Tibial artery (tissue), 4 donors: ENCODE measurements around the gene ATP1A3.
"Not testable (repeated sequence)": the region's sequence is repeated elsewhere in the genome, so short reads cannot be mapped to it uniquely, and the experiment has no call there.

Experiments
- DNase-seq, 2 donors: peaks; one replicate each; pipeline ENCODE4 v3.0.0-alpha.2; 2019
- H3K27ac ChIP-seq, 2 donors: fragments of 200-600 bp; sonication (generic) in 1 of 2; 1 replicate in 1 of 2; 2 replicates in 1 of 2; pipeline ENCODE4 v1.5.1; 2018 to 2019; ENCODE audit warnings: mild to moderate bottlenecking in 1 of 2
- H3K27me3 ChIP-seq, 2 donors: fragments of 200-600 bp; sonication (generic) in 1 of 2; one replicate each; pipeline versions ENCODE4 v1.5.1 to v1.6.0; 2016 to 2019
- H3K36me3 ChIP-seq, 3 donors: fragments of 200-600 bp; sonication (generic) in 2 of 3; one replicate each; pipeline ENCODE4 v1.5.1; 2016 to 2019; ENCODE audit warnings: mild to moderate bottlenecking in 2 of 3
- H3K4me1 ChIP-seq, 4 donors: fragments of 200-600 bp; sonication (generic) in 2 of 4; 1 replicate in 3 of 4; 2 replicates in 1 of 4; pipeline ENCODE4 v1.5.1; 2016 to 2019
- H3K4me3 ChIP-seq, 2 donors: fragments of 200-600 bp; sonication (generic) in 1 of 2; 1 replicate in 1 of 2; 2 replicates in 1 of 2; pipeline ENCODE4 v1.5.1; 2018 to 2019; ENCODE audit warnings: mild to moderate bottlenecking in 2 of 2
- H3K9me3 ChIP-seq, 3 donors: fragments of 200-600 bp; sonication (generic) in 1 of 3; one replicate each; pipeline ENCODE4 v1.5.1; 2016 to 2019
- intact Hi-C: fragments of 100-400 bp; cut with DNase I; formaldehyde crosslinking; loops from one replicate; pipeline ENCODE4 v1.15.0; 2023; ENCODE audit warnings: low total_unique reads
- TF ChIP-seq, protein P1 (sequence below), 2 experiments: fragments of 200-600 bp in 1 of 2; fragments of 450-650 bp in 1 of 2; IDR thresholded peaks; one replicate each; pipeline ENCODE4 v1.5.1; 2017 to 2019; ENCODE audit warnings: antibody characterized with exemption in 2 of 2, mild to moderate bottlenecking in 1 of 2, moderate library complexity in 1 of 2

ATP1A3 gene

DNA sequence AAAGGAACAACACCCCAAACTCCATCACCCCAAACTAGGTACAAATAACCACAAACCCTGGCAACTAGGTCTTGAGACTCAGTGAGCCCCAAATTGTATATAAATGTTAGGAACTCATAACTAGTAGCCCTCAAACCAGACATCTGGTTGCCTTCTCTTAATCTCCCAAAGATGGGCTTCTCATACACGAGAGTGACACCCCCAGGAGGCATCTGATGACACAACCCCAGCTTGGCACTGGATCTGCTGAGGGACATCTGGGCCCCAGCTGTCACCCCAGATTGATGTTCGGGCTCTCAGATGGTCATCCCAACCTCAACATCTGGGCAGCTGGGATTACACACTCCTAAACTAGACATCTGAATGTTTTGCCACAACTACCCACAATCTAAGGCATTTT, 49.7 kb downstream of the ATP1A3 start:
- peaks cover 7 to 61% of the 10 kb centered on the region in 2 donors for H3K27me3 ChIP-seq
- peaks cover 0 to 19% (median 16%) of the 10 kb centered on the region in 4 donors for H3K4me1 ChIP-seq
- H3K4me3 ChIP-seq: no peak overlapping the region
- no peak for DNase-seq
- H3K27ac ChIP-seq: no peak overlapping the region
- intact Hi-C loops: no loop called here
- H3K9me3 ChIP-seq: no peaks in the 10 kb centered on the region
- H3K36me3 ChIP-seq: peaks cover 0 to 6% (median 0%) of the 10 kb centered on the region in 3 donors
- TF ChIP-seq, protein P1, sequence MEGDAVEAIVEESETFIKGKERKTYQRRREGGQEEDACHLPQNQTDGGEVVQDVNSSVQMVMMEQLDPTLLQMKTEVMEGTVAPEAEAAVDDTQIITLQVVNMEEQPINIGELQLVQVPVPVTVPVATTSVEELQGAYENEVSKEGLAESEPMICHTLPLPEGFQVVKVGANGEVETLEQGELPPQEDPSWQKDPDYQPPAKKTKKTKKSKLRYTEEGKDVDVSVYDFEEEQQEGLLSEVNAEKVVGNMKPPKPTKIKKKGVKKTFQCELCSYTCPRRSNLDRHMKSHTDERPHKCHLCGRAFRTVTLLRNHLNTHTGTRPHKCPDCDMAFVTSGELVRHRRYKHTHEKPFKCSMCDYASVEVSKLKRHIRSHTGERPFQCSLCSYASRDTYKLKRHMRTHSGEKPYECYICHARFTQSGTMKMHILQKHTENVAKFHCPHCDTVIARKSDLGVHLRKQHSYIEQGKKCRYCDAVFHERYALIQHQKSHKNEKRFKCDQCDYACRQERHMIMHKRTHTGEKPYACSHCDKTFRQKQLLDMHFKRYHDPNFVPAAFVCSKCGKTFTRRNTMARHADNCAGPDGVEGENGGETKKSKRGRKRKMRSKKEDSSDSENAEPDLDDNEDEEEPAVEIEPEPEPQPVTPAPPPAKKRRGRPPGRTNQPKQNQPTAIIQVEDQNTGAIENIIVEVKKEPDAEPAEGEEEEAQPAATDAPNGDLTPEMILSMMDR (IDR thresholded peaks at IDR 0.05): no peak

DNA sequence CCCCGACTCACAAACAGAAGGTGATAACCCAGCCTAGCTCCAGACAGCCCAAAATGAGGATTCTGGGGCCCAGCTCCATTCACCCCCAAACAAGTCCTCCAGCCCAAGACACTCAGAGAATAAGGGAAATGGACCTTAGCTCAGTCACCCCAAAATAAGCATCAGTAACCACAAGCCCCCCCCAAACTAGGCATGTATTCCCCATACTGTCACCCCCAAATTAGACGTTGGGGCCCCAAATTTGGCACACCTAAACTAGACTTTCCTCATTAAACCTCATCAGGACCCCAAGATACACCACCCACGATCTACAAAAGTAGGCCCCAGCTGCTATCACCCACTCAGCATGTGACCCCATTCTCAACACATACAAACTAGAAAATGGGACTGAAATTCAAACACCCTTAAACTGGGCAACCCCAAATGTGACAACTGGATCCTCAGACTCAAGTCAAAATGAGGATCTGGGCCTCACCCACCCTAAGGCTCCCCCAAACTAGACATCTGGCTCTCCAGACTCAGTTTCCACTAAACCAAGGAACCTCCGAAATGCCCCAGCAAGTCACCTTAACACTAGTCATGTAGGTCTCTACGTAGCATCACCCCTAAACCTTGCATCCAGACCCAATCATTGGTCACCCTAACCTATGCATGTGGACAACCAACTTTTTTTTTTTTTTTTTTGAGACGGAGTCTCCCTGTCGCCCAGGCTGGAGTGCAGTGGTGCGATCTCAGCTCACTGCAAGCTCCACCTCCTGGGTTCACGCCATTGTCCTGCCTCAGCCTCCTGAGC, 52.4 kb downstream of the ATP1A3 start:
- H3K9me3 ChIP-seq: no peaks in the 10 kb centered on the region
- intact Hi-C loops: no loop called here
- H3K36me3 ChIP-seq: peaks cover 0 to 6% (median 0%) of the 10 kb centered on the region in 3 donors
- no peak for DNase-seq
- peaks cover 7 to 77% of the 10 kb centered on the region in 2 donors for H3K27me3 ChIP-seq
- TF ChIP-seq, protein P1 (IDR thresholded peaks at IDR 0.05): no peak
- no peak overlapping the region for H3K27ac ChIP-seq
- H3K4me3 ChIP-seq: no peak overlapping the region
- H3K4me1 ChIP-seq: peaks cover 0 to 19% (median 16%) of the 10 kb centered on the region in 4 donors

DNA sequence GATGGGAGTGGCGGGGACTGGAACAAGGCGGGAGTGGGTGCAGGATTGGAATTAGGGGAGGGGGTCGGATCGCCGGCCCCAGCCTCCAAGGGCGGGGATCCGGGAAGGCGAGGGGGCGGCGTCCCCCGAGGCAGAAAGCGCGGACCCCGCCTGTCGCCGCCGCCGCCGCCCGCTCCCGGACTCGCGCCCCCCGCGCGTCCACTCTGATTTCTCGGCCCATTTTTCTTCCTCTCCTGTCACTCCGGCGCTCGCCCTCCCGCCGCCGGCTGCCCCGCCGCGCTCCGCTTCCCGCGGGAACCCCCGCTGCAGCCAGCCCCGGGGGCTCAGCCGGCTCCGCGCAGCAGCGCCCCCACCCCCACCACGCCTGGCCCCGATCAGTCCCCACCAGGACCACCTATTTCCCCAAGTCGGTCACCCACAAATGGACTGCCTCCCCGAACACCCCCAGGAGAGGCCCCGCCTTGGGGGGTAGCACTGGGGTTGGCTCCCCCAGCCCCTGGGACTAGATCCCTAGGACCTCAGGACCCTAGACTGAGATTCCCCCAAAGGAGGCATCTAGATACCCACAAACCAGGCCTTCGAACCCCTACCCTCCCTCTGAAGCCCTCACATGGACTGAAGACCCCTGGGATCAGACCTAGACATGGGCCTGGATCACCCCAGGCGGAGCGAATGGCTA, 53.2 kb downstream of the ATP1A3 start:
- H3K27ac ChIP-seq: no peak overlapping the region
- DNase-seq: no peak
- intact Hi-C loops: no loop called here
- H3K4me3 ChIP-seq: peak overlapping the region; percentile 14 to 40
- H3K4me1 ChIP-seq: peaks cover 0 to 19% (median 16%) of the 10 kb centered on the region in 4 donors
- H3K27me3 ChIP-seq: peaks cover 7 to 78% of the 10 kb centered on the region in 2 donors
- H3K9me3 ChIP-seq: no peaks in the 10 kb centered on the region
- peaks cover 0 to 6% (median 0%) of the 10 kb centered on the region in 3 donors for H3K36me3 ChIP-seq
- TF ChIP-seq, protein P1 (IDR thresholded peaks at IDR 0.05): no peak

DNA sequence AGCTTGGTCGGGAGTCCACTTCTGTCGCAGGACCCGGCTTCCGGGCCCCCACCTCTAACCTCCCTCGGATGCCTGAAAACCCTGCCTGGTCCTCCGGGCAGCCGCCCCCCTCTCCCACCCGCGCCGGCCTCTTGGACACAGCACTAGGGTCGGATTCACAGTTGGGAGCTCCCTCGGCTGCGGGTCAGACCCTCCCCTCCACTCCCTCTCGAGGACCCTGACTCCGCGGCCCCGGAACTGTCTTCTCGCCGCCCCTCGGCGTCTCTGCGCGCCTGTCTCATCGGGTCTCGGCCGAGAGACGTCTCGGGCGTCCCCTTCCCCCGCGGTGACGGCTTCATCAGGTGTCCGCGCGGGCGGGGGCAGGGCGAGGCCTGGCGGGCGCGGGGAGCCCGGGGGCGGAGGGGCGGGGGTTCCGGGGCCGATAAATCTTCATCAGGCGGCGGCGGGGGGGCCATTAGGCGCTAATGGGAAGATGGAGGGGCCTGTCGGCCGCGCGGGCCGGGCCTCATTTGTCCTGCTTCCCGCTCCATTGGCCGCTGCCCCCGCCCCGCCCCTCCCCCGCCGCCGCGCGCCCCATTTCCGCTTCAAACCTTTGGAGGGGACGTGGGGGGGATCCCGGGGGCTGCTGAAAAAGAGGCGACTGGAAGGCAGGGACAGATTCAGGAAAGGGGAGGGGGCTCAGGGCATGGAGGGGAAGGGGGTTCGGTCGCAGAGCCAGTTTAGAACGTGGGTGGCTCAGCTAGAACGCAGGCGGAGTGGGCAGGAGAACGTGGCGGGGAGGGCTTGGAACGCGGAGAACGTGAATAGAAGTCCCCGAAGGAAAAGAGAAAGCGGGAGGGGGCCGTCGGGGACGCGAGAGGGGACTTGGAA, 53.9 kb downstream of the ATP1A3 start:
- TF ChIP-seq, protein P1 (IDR thresholded peaks at IDR 0.05): no peak
- H3K4me1 ChIP-seq: peaks cover 0 to 19% (median 16%) of the 10 kb centered on the region in 4 donors
- H3K36me3 ChIP-seq: no peaks in the 10 kb centered on the region
- DNase-seq: no peak
- intact Hi-C loops: no loop called here
- no peaks in the 10 kb centered on the region for H3K9me3 ChIP-seq
- H3K27ac ChIP-seq: no peak overlapping the region
- H3K4me3 ChIP-seq: peak overlapping the region; percentile 14 to 40
- H3K27me3 ChIP-seq: peaks cover 7 to 80% of the 10 kb centered on the region in 2 donors

DNA sequence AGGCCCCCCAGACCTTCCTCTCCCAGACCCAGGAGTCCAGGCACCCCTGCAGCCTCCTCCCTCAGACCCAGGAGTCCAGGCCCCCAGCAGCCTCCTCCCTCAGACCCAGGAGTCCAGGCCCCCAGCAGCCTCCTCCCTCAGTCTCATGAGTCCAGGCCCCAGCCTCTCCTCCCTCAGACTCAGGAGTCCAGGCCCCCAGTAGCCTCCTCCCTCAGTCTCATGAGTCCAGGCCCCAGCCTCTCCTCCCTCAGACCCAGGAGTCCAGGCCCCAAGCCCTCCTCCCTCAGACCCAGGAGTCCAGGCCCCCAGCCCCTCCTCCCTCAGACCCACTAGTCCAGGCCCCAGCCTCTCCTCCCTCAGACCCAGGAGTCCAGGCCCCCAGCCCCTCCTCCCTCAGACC, 54.8 kb downstream of the ATP1A3 start:
- H3K4me3 ChIP-seq, intact Hi-C loops, H3K9me3 ChIP-seq, H3K36me3 ChIP-seq, H3K27ac ChIP-seq, DNase-seq: not testable (repeated sequence)
- peaks cover 0 to 19% (median 16%) of the 10 kb centered on the region in 4 donors for H3K4me1 ChIP-seq
- peaks cover 7 to 78% of the 10 kb centered on the region in 2 donors for H3K27me3 ChIP-seq
